Activated CD4-positive, CD25-positive, alpha-beta regulatory T cell treated with anti-CD3 and anti-CD28 coated beads, Interleukin-2, amount 50 U/mL, for 72 hours (primary cell): ENCODE data around the gene MGST2.
"Not testable (repeated sequence)": the region's sequence is repeated elsewhere in the genome, so short reads cannot be mapped to it uniquely, and the experiment has no call there.

ENCODE experiments used
- DNase-seq: peaks from one replicate; pipeline ENCODE4 v3.0.0; 2021

The MGST2 gene

DNA sequence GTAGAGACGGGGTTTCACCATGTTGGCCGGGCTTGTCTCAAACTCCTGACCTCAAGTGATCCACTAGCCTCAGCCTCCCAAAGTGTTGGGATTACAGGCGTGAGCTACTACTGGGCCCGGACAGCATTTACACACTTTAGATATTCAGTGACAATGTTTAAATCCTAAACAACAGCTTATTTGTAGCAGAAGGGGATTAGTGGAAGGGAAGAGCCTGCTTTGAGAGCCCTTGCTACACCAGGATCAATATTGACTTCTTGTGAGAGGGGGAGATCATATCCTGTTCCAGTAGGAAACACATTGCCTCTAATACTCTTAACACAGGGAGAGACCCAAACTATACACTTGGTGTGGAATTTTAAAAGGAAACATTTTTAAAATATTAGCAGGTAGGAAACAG lies 7.1 kb downstream of the MGST2 start:
- DNase-seq: no peak

DNA sequence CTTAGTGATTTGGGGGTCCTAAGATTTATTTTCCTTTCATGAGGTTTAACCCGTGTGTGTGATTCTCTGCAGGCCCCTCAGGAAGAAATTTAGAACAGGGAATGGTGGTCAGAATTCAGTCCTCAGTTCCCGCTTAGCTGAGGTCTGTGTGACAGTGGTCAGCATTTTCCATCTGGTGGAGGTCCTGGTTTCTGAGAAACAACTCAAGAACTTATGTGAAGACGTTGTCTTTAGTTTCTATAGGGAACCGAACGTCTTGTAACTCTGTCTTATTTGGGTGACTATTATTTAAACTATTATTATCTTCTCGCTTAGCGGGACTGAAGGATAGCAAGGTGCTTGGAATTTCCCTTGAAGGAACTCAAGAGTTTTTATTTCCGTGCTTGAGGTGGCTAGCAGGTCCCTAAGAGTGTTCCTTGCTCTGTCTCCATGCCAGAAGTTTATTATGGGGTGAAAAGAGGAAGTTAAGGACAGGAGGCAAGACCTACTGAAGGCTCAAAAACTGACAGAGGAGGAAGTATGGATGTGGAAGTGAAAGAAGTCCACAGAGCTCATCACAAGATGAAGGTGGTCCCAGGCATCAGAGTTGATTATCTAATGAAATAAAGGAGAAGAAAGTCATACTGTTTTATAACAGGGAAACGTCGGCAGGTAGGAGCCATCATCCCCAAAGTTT lies 9.4 kb downstream of the MGST2 start:
- no peak for DNase-seq

DNA sequence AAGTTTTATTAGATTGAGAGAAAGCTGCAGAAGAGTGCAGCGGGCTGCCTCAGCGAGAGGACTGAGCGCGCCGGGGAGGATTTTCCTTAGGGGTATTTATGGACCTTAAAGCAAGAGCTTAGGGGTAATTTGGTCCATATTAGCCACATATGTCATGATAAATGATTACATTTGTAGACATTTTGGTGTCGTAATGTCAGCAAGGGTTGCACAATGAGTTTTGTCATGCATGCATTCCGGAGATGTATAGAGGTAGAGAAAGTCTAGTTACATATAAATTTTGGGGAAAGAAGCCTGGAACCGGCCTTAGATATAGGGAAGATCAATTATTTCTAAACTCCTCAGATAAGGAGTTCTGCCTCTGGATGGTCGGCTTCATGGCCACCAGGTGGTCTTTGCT lies 10.0 kb downstream of the MGST2 start:
- no peak for DNase-seq

DNA sequence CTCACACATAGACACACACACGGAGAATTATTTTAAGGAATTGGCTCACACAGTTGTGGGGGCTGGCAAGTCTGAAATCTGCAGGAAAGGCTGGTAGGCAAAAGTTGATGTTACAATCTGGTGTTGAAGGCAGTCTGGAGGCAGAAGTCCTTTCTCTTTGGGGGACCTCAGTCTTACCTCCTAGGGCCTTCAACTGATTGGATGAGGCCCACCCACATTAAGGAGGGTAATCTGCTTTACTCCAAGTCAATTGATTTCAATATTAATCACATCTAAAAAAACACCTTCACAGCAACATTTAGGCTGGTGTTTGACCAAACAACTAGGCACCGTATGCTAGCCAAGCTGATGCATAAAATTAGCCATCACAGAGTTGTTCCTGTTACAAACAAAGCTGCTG lies 10.7 kb downstream of the MGST2 start:
- DNase-seq: no peak

DNA sequence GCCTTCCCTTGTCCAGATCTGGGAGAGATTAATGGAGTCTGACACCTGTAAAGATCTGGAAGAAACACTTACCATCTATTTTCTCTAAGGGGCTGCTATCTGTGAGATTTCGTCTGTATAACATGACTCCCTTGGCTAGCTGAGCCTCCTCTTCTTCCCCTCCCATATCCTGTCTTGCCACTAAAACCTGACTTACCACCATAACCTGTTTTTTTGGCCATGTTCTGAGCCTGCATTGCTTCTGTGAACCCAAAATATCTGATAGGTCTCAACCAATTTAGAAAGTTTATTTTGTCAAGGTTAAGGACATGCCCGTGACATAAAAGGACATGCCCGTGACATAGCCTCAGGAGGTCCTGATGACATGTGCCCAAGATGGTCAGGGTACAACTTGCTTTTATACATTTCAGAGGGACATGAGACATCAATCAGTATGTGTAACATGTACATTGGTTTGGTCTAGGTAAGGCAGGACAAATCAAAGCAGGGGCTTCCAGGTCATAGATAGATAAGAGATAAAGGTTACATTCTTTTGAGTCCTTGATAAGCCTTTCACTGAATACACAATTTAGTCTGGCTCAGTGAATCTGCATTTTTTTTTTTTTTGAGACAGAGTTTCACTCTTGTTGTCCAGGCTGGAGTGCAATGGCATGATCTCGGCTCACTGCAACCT lies 11.4 kb downstream of the MGST2 start:
- DNase-seq: no peak

DNA sequence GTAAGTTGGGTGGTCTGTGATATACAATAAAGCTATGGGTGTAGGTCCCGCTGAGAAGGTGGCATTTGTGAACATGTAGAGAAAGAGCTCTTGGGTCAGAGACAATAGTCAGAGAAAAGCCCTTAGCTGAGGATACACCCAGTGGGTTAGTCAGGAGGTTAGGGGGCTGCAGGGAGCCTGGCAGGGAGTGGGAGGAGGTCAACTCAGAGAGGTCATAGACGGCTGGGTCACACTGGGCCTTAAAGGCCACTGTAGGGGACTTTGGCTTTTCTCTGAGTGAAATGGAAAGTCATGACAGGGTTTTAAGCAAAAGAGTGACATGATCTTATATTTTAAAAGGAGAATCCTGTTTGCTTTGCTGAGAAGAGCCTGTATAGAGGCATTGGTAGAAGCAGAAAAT lies 16.7 kb downstream of the MGST2 start:
- no peak for DNase-seq

DNA sequence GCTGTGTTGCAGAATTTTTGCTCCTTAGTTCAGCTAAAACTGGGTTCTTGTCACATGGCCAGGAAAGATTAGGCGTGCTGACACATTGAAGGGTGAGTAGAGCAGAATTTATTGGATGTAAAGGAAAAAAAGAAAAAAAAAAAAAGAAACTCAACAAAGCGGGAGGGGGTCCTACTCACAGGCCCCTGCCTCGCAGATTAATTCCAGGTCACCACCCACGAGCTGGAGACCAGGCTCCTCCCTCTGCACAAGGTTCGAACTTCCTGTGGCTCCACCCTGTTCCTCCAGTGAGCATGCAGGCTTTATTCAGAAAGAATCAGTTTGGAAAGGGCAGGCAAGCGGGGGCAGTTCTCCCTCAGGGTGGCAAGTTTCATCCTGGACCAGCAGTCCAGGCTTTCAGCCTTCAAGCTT lies 17.1 kb downstream of the MGST2 start:
- DNase-seq: no peak

DNA sequence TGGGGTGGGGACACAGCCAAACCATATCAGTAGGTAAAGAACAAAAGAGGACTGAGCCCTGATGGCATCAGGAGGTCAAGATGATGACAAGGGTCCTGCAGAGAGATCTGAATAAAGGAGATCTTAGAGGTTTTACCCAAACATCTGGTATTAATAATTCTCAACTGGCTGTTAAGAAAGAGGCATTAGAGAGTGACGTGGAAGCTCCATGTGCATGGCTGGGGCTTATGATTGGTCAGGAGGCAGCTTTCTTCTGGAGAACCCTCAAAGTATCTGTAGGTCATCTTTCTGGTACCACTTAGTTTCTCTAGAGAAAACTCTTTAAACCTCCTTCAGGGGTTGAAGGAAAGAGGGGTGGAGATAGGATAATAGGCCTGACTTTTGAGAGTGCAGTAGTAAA lies 18.7 kb downstream of the MGST2 start:
- DNase-seq: no peak

DNA sequence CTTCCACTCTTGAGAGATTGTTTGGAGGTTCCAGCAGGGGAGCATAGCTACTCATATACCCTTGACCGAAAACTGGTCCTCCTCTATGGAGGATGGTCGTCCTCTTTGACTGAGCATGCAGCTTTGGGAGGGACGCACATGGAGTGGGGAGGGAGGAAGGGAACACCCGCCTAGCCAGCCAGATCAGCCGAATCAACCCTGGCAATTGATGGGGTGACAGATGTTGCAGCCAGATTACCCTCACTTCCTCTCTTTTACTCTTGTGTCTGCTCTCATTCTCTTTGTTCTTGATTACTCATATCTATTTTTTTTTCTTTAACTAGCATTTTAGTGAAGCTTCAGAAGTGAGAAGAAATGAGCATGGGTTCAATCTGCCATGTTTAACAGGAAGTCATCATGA lies 19.6 kb downstream of the MGST2 start:
- DNase-seq: no peak

DNA sequence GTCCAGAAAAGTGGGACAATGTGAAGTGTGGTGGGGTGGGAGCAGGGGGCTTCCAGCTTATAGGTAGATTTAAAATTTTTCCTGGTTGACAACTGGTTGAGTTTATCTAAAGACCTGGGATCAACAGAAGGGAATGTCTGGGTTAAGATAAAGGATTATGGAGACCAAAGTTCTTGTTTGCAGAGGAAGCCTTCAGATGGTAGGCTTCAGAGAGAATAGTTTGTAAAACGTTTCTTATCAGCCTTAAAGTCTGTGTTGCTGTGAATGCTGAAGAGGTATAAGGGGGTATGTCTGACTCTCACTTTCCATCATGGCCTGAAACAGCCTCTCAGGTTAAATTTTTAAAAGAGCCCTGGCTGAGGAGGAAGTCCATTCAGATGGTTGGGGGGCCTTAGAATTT lies 20.5 kb downstream of the MGST2 start:
- DNase-seq: no peak

DNA sequence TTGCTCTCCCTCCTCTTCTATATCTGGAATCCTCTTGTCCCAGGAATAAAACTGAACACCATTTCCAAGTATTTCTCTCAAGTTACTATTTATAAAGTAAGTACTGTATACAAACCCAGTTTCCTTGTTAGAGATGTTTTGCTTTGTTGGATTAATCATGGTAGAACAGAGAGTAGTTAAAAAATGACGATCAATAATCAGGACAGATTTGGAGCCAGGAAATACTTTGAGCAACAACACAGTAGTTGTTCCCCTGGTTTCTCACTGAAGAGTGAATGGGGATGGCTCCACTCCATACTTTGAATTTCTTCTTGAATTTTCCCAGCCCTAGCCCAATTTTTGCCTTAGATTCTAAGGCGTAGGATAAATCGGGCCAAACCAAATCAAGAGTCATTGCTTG lies 21.4 kb downstream of the MGST2 start:
- no peak for DNase-seq

DNA sequence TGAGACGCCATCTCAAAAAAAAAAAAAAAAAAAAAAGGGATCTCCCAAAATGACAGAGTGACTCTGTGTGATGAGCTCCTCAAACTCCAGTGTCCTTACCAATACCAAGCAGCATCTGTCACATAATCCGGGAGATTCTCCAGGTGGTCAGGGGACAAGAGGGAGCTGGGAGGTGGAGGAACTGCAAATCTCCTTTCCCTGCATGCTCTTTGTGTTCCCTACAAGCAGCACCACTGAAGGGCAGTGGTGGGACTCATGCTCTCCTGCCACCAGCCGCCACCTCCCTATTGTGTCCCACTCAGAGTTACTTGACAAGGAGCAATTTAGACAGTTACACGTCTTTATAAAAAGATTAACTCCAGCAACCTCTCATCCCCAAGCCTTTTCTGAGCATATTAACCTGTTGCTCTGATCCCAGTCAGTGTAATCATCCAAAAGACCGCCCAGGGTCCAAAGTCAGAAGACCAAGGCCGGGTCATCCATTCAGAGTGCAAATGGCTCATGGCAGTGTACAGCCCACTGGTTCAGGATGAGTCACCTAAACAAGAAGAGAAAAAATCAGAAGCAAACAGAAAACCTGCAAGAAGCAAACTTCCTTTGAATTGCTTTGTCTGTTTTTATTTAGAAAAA lies 23.6 kb downstream of the MGST2 start:
- no peak for DNase-seq

DNA sequence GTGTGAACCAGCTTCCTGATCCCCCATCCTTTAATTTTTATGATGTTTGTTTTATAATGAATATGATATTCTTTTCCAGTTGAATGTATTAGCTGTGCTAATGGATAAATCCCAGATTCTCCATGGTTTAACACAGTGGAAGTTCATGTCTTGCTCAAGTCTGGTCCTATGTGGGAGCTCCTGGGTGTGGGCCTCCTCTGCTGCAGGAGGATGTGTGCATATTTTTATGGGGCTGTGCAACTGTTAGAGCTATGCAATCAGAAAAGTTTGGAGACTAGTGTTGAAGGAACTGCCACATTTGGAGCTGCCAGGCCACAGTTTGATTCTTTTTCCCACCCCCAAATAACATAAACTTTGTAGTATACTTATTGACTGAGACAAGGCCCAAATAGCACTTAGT lies 24.8 kb downstream of the MGST2 start:
- DNase-seq: no peak

DNA sequence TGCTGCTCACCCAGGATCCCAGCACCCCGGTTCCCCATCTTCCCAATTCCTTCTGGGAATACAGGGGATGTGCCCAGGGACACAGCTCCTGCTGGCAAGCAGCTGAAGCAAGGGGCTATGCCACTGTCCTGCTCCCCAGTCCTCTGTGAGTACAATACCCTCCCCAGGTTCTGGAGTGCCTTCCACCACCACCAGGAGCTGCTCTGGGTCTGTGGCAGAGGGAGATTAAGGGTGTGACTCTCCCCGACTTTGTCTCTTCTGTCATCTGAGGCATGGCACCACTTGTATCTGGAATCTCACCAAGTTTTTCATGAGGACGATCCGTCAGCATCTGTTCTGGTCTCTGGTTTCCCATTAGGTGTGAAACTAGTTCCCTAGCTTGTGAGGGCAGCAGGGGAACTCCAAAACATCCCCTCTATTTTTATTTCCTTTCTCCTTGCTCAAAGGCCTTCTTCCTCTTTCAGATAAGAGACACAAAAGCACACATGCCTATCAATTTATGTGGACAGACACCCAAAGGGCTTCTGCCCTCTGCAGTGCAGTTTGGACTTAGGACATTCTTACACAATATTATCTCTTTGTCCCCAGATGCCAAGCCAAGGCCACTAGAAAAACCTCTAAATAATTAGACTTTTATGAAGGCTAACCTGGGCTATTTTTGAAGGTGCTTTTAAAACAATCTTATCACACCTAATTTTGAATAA lies 26.8 kb downstream of the MGST2 start:
- no peak for DNase-seq

DNA sequence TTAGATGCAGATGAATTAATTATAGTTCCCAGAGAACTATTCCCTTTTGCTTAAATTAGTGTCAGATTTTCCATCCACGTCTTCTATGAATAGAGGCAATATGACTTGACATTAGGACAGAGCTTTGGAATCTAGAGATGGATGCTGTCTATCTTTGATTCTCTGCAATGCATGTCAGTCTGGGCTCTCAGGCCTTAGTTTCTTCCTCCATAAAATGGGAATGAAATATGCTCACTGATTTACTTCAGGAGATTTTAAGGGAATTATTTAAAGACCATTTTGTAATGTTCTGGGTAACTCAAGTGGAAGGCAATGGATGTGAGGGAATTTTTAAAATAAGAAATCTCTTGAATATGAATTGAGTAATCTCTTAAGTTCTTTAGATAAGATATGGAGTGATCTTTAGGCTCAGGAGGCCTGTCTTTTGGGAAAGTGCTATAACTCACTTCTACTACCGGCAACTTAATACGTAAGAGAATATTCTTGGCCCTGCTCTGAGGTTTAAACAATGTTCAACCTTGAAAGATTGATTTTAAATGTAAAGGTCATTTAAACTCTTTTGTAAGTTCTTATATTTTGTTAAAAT lies 29.0 kb downstream of the MGST2 start:
- DNase-seq: no peak

DNA sequence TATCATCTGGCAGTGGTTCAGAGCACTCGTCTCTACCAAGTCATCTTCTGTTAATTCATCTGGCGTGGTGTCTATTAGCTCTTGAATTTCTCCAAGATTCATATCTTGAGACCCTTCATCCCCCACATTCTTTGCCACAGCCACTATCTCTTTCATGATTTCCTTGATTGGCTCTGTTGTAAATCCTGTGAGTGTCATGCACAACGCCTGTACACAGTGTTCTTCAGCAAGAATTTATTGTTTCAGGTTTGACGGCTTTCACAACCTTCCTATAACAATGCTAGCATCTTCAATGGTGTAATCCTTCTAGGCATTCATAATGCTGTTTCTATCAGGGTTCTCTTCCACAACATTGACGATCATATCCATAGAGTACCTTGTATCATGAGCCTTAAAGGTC lies 30.9 kb downstream of the MGST2 start:
- no peak for DNase-seq

DNA sequence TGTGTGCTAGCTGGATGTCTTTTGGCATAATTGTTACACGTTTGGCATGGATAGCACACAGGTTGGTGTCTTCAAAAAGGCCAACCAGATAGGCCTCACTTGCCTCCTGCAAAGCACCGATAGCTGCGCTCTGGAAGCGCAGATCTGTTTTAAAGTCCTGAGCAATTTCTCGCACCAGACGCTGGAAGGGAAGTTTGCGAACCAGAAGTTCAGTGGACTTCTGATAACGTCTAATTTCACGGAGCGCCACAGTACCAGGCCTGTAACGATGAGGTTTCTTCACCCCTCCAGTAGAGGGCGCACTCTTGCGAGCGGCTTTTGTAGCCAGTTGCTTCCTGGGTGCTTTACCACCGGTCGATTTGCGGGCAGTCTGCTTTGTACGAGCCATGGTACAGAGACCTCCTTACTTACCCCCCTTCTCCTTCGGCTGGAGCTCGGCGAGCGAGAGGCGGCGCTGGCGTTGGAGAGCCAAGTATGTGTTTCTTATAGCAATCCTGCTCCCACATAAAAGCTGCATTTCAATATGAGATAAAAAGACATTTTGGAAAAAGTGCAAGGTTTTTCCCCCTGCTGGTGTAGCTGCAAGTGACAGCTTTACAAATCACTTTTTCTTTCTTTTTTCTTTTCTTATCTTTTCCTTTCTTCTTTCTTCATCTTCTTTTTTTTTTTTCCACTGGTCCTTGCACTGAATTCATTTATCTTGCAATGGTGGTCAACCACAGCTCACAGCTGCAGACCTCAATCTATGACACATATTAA lies 32.7 kb downstream of the MGST2 start:
- not testable (repeated sequence) for DNase-seq

DNA sequence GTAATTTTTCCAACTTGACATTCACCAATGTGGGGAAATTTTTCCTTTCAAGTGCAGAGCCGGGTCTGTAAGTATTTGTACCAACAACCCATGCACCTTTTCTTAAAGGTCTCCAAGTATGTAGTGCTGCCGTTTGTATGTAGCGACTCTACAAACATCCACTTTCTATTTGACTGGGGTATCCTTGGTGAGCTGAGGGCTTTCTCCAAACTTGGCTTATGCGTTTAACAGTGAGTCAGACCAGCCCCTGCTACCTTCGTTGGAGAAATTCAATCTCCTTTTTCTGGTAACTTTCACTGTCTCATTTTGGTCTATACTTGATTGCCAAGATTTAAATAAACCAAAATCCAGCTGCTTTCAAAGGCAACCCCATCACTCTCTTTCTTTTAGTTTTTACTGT lies 34.9 kb downstream of the MGST2 start:
- no peak for DNase-seq

DNA sequence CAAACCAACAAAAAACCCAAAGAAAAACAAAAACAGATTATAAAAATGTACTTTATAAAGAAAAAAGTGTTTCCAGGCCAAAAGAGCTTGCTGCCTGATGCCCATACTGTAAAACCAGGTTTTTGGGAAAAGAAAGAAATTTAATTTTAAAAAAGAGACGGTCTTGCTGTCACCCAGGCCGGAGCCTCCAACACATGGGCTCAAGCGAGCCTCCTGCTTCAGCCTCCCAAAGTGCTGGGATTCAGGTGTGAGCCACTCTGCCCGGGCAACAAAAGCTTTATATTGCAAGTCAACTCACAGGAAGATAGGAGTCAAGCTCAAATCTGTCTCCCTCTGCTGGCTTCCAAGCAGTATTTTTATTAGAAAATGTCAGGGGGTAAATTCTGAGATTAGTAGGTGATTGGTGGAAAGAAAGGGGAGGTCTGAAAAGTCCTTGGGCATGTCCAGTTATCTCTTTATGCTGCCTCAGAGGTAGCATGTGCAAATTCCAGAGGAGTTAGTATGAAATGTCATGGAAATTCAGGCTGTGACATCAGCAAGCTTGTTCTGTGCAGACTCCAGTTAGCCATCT lies 39.4 kb downstream of the MGST2 start:
- no peak for DNase-seq

DNA sequence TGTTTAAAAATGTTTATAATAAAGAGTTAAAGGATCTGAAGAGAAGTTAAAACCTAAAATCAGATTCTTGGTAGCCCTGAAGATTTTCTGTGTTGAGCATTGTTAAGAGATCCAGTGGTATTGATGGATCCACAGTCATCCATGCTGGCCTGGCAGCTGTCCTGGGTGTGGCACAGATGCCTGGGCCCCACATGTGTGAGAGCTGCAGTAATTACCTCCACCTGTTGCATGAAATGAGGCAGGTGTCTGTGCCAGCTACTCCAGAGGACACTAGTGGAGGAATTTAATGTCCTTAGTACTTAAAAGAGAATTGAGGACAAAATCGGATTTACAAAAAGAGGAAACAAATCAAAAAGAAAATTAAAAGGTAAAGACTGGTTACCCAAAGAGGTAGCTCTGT lies 44.0 kb downstream of the MGST2 start:
- no peak for DNase-seq

DNA sequence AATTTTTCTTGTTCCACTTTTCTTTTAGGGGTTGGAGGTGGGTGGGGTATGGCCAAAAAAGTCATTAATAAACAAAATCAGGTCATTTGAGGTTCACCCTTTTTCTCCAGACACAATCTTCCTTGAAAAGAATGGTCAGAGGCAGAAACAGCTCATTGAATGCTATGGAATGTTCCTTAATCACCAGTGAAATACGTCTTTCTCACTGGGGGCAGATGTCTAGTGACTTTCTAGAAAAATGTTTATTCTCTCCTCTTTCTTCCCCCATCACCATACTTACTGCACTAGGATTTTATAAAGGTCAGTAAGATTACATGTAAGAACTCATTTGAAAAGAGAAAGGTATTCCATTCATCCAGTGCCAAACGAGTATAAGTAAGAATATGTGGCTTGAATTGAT lies 44.5 kb downstream of the MGST2 start:
- DNase-seq: no peak

DNA sequence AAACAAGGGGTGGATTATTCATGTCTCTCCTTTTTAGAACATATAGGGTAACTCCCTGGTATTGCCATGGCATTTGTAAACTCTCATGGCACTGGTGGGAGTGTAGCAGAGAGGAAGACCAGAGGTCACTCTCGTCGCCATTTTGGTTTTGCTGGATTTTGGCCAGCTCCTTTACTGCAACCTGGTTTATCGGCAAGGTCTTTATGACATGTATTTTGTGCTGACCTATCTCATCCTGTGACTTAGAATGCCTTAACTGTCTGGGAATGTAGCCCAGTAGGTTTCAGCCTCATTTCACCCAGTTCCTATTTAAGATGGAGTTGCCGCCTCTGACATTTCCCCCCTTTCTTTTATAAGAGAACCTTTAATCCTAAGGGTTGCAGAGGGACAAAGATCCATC lies 45.8 kb downstream of the MGST2 start:
- no peak for DNase-seq
